T-helper 9 cell (primary cell): ENCODE data around the gene AGO4.
"Not testable (repeated sequence)": the region's sequence is repeated elsewhere in the genome, so short reads cannot be mapped to it uniquely, and the experiment has no call there.

ENCODE experiments used
- DNase-seq: peaks from one replicate; pipeline ENCODE4 v3.0.0-alpha.2; 2020

Gene AGO4

DNA sequence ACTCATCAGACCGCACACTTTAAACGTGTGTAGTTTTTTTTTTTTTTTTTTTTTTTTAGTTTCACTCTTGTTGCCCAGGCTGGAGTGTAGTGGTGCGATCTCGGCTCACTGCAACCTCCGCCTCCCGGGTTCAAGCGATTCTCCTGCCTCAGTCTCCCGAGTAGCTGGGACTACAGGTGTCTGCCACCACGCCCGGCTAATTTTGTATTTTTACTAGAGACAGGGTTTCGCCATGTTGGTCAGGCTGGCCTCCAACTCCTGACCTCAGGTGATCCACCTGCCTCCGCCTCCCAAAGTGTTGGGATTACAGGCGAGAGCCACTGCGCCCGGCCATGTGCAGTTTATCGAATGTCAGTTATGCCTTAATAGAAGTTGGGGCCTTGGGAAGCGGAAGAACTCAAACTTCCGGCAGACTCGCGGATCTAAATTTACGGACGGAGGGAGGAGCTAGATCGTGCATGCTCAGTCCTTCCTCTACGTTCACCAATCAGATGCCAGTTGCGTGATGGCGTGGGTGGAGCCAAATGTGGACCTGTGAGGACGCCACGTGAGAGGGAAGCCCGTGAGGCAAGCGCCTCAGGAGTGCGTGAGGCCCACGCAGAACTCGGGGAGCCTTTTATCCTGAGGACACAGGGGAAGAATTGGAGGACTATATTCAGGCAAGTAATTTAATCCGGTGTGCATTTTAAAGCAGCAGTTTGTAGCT lies 61.6 kb downstream of the AGO4 start:
- DNase-seq = not testable (repeated sequence)

DNA sequence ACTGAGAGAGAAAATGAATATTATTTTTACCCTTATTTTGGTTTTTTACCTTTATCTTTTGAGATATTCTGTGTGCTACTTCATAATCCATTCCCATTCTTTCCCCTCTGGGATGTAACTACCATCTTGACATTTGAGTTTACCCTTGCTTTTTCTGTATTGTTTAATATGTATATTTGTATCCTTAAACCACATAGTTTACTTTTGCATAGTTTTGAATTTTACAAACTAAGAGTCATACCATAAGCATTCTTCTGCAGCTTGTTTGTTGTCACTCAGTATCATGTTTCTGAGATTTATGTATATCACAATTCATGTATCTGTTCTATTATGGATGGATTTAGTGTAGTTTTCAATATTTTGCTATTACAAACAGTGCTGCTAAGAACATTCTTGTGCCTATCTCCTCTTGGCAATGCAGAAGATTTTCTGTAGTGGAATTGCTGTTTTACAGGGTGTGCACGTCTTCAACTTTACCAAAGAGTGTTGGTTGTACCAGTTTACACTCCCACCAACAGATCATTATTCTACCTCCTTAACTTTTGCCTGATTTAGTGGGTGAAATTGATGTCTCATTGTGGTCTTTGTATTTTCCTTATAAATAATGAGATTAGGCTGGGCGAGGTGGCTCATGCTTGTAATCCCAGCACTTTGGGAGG lies 63.0 kb downstream of the AGO4 start:
- no peak for DNase-seq

DNA sequence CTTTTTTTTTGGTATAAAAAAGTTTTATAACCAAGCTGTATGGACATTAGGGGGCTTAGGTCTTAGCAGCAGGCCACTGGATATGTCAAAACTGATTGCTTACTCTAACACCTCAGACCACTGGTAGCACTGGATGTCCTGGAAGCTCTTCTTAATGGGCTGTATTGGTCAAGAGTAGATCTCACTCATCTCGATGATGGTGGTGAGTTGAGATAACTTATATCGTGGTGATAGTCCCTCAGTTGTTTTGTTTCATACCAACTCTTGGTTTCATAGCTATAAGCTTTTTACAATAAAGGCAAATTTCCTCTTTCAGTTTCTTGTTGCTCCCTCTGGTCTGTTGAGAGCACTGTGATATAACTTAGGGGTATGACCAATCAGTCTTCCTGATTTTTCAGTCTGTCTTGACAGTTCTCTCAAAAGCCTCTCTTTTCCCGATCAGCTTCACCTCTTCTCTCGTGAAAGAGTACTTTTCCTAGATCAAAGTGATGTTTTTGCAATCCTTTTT lies 65.5 kb downstream of the AGO4 start:
- no peak for DNase-seq

- not testable (repeated sequence) for DNase-seq
These were observed 66.3 kb downstream of the AGO4 start for GRCh38 chr1:35874115-35874514.

- no peak for DNase-seq
These were observed 69.2 kb downstream of the AGO4 start for GRCh38 chr1:35876988-35877387.

DNA sequence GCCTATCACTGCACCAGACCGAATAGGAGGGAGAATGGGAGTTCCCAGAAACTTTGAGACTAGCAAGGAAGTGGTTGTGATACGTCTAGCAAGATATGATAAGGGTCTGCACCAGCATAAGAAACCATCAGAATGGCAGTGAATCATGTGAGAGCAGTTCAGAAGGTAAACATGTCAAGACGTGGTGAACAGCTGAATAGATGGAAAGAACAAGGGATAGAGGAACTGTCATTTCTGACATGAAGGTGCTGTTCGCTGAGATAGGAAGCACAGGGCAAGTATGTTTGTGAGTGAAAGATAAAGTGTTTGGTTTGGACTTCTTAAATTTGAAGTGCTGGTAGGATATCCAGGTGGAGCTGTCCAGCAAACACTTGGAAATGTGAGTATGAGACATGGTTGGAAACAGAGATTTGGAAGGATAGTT lies 74.0 kb downstream of the AGO4 start:
- no peak for DNase-seq

- DNase-seq = no peak
These were observed 74.7 kb downstream of the AGO4 start for GRCh38 chr1:35882586-35882944.

DNA sequence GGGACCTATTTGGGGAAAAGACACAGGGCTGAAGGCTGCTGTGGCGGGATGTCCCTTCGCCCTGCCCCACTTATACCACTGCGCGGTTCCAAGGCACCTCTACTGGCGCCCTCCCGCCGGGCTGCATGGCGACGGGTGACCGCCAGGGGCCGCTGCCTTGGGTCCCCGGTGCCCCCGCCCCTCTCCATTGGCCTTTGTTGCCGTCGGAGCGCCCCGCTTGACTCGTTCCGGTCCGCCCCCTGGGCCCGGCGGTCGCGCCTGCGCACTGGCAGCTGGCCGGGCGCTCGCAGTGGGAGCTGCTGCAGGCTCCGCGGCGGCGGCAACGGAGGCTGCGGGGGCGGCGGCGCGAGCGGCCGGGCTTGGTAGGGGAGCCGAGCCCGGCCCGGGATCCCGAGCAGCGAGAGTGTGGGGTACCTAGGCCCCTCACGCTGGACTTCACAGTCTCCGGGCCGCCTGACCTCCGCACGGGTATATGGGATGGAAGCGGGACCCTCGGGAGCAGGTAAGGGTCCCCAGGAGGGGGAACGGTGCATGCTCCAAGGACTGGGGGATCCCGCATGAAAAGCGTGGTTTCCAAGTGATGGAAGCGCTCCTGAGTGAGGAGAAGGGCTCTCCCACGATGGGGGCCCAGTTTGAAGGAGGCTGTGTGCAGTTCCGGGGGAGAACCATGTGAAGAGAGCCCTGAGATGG lies 75.3 kb downstream of the AGO4 start, which contains the start of gene AGO1:
AGO1 (plus strand) TSS at position 265 of the 690 bp plus-strand sequence; CDS start at position 478, 213 bp downstream.
- DNase-seq = peak; percentile 97

DNA sequence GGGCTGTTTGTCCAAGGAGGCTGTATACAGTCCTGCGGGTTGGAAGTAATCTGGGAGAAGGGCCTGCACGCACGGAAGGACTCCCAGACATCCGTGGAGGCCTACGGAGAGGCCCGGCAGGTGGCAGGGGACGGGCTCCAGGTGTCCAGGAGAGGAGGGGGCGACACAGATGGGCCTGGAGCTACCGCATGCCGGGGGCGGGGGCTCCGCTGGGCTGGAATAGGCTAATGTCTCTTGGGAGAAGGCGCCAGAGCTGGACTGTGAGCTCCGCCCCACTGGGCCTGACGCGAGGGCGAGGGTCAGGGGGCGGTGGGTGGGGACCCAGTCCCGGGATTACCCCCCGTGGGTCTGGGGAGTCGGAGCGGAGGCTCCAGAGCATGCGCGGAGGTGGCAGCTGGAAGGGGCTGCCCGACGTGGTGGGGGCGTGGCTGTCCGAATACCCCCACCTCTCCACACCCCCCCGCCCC lies 75.9 kb downstream of the AGO4 start:
- DNase-seq = peak; percentile 34

DNA sequence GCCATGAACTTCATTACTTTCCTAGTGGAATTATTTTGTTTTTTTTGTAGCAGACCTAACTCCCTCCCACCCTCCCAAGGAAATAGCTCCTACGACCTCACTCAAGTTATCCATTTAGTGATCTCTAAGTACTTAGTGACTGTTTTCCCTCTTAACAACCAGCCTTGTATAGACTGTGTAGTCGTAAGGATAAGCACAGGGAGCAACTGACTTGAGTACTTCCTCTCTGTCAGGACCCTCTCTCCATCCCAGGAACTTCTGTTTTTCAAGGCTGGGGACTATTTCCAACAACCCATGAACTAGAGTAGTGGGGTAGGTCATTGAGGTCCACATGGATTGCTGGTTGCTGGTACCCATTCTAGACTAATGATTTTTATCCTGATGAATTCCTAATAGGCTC lies 77.1 kb downstream of the AGO4 start:
- DNase-seq = no peak

DNA sequence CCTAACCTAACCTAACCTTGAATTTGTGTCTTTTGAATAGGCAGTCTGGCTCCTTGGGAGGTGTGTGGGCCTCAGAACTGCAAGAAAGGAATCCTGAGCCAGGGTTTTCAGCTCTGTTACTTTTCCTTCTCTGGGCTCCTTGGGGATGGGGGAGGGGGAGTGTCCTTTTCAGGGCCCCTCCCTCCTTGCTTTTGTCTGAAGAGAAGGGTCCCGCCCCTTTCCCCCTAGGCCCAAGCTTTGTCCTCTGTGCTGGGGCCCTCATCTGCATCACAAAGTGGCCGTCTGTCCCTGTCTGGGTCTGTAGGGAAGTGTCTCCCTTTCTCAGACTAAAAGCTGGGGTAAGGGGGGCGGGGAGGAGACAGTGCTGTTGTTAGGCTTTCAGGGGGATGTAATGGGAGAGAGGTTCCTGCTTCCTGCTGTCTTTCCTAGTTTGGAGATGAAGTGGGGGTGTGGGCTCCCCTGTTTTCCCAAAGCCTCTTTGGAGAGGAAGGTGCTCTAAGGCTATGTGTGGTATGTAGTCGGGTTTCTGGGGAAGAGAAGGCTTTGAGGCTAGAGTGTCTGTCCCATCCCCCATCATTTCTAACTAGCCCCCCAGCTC lies 78.2 kb downstream of the AGO4 start:
- DNase-seq = no peak

DNA sequence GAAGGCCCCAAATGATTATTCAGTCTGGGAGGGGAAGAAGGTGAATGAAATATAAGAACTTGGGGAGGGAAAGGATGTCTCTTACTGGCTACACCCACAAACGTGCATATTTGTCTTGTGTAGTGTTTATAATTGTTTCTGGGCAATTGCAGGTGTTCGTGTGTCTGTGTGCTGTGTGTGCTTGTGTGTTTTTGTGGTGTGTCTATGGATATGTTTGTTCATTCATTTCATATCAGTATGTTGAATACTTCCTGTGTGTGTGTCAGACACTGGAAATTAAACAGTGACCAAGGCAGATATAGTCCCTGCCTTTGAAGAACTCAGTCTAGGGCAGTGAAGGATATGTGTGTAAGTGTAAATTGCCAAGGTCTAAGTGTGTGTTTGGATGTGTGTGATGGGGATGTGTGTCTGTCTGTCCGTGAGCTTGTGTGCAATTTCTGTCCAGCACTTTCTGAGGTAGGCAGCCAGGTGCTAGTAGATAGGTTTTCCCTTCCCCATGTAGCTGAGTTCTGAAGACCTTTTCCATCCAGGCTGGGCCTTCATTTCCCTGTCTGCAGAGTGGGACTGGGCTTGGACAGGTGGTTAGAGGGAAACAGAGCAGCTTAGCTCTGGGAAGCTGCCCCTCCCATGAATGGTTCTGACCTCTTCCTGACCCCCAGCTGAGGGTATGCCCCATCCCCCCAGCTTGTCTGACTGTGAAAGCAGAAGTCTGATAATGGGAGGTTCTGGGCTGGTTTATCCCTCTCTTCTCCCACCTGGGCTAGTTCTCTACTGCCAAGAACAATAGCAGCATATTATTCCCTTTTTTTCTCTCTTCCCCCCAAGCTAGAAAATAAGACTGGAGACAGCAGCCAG lies 79.0 kb downstream of the AGO4 start:
- DNase-seq = no peak

- no peak for DNase-seq
These were observed 79.7 kb downstream of the AGO4 start for GRCh38 chr1:35887508-35887907.

- no peak for DNase-seq
These were observed 80.4 kb downstream of the AGO4 start for GRCh38 chr1:35888255-35888654.

- not testable (repeated sequence) for DNase-seq
These were observed 81.2 kb downstream of the AGO4 start for GRCh38 chr1:35888981-35889380.

DNA sequence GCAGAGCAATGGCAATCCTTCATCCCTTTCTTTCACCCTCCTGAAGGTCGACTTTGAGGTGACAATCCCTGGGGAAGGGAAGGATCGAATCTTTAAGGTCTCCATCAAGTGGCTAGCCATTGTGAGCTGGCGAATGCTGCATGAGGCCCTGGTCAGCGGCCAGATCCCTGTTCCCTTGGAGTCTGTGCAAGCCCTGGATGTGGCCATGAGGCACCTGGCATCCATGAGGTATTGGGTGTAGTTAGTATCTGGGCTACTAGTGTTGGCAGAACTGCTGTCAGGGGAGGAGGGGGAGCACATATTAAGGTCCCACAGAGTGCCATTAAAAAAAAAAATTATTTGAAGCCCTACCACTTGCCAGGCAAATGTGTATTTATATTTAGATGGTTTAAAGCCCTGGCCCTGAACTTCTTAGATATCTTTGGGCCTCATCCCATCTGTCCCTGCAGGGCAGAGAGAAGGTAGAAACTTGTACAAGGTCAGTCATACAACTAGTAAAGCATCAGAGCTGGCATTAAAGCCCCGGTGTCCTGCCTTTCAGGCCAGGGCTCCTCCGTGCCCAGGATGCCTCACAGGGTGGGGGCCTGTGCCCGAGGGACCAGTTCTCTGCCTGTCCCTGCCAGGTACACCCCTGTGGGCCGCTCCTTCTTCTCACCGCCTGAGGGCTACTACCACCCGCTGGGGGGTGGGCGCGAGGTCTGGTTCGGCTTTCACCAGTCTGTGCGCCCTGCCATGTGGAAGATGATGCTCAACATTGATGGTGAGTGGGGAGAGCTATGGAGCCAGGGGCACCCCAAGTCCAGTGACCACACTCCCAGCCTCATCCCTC lies 85.4 kb downstream of the AGO4 start:
- DNase-seq = no peak

DNA sequence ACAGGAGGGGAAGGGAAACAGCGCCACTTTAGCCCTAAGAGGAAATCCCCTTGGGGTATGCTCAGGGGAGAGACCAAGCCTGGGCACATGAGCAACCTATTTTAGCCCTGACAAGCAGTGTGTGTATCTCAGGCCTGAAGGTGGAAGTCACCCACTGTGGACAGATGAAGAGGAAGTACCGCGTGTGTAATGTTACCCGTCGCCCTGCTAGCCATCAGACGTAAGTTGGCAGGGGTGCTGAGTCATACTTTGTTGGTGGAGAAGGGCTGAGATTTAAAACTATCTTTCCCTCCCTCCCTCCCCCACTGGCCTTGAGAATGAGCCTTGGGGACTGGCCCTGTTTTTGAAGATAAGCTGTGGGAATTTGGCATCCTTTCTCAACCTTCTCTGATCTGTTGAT lies 86.4 kb downstream of the AGO4 start:
- DNase-seq = no peak

DNA sequence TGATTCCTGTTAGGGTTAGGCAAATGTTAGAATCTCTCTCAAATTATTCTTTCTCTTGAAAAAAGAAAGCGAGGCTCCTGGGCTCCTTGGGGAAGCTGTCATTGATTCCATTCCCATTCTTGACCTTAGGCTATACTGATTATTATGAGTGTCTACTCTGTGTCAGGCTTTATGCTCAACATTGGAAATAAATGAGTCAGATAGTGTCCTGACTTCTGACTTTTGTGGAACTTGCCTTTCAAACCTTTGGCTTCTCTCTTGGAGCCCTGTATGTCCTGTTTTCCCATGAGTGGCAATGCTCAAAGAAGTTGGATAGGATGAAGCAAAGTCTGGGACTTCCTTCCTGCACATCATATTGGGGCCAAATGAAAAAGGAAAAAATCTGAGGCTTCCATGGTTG lies 86.8 kb downstream of the AGO4 start:
- no peak for DNase-seq

- DNase-seq = no peak
These were observed 92.1 kb downstream of the AGO4 start for GRCh38 chr1:35899941-35900340.

GRCh38 chr1:35901235-35901634 lies 93.4 kb downstream of the AGO4 start:
- DNase-seq = no peak

DNA sequence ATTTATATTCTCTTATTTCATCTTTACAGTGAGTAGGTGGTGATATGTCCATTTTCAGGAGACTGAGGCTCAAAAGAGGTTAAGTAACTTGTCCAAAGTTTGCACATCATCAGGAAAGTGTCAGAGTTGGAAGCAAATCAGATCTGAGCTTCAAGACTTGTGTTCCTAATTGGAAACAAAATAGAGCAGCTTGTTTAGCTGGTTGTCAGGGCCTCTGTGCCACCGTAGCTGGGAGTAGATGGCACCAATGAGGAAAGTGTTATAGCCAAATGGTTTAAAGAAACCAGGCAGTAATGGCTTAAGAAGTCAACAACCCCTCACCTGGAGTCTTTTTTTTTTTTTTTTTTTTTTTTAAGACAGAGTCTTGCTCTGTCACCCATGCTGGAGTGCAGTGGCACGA lies 94.9 kb downstream of the AGO4 start:
- DNase-seq = no peak
